RWPE2 (cell line): ENCODE measurements around the gene RHBDF2.

ENCODE experiments used
- ATAC-seq: fragments of 200-7000 bp; cut with Tn5 transposase; 3 replicates; pipeline ENCODE4 v1.9.1; 2021; ENCODE audit warnings: low read depth
- DNase-seq: peaks from one replicate; pipeline ENCODE4 v3.0.0-alpha.2; 2020; ENCODE audit warnings: low spot score
- H3K27ac ChIP-seq: fragments of 450-650 bp; 2 replicates; pipeline ENCODE4 v1.5.1; 2017; ENCODE audit warnings: mild to moderate bottlenecking; ENCODE audit not compliant: poor library complexity, severe bottlenecking
- H3K27me3 ChIP-seq: fragments of 250-450 bp; sonication (Bioruptor Pico); 2 replicates; pipeline ENCODE4 v1.5.1; 2021; ENCODE audit warnings: mild to moderate bottlenecking, moderate library complexity; ENCODE audit not compliant: insufficient read depth, poor library complexity, severe bottlenecking
- H3K36me3 ChIP-seq: fragments of 250-450 bp; sonication (Bioruptor Pico); 2 replicates; pipeline ENCODE4 v1.5.1; 2020; ENCODE audit warnings: low read depth, mild to moderate bottlenecking, moderate library complexity
- H3K4me1 ChIP-seq: fragments of 250-450 bp; sonication (Bioruptor Pico); 2 replicates; pipeline ENCODE4 v1.5.1; 2021; ENCODE audit warnings: mild to moderate bottlenecking, moderate library complexity; ENCODE audit not compliant: insufficient read depth, poor library complexity, severe bottlenecking
- H3K4me3 ChIP-seq: fragments of 250-450 bp; sonication (Bioruptor Pico); 2 replicates; pipeline ENCODE4 v1.5.1; 2021; ENCODE audit warnings: mild to moderate bottlenecking, moderate library complexity; ENCODE audit not compliant: severe bottlenecking
- H3K9me3 ChIP-seq: fragments of 250-450 bp; sonication (Bioruptor Pico); 2 replicates; pipeline ENCODE4 v1.5.1; 2021; ENCODE audit warnings: mild to moderate bottlenecking, moderate library complexity; ENCODE audit not compliant: severe bottlenecking
- CTCF ChIP-seq: fragments of 450-650 bp; IDR thresholded peaks from one replicate; pipeline ENCODE4 v1.5.1; 2017; ENCODE audit warnings: mild to moderate bottlenecking, moderate library complexity; ENCODE audit not compliant: poor library complexity, severe bottlenecking

Gene RHBDF2

GRCh38 chr17:76441686-76442340 lies 59.4 kb downstream of the RHBDF2 start:
- TF ChIP-seq CTCF, result no peak
- H3K27me3 ChIP-seq, result no peaks in the 10 kb centered on the region
- H3K36me3 ChIP-seq, result peaks cover 4% of the 10 kb centered on the region; the same call in 1 of the 2 replicates
- peaks cover 33% of the 10 kb centered on the region for H3K4me1 ChIP-seq
- DNase-seq (no peak), ATAC-seq (no peak)
- H3K27ac ChIP-seq, result no peak overlapping the region
- H3K9me3 ChIP-seq, result no peaks in the 10 kb centered on the region
- no peak overlapping the region for H3K4me3 ChIP-seq

GRCh38 chr17:76440751-76441362 lies 60.4 kb downstream of the RHBDF2 start:
- H3K9me3 ChIP-seq, result no peaks in the 10 kb centered on the region
- ATAC-seq (no peak), DNase-seq (no peak)
- peaks cover 28% of the 10 kb centered on the region for H3K4me1 ChIP-seq
- peaks cover 4% of the 10 kb centered on the region; the same call in 1 of the 2 replicates for H3K36me3 ChIP-seq
- no peak overlapping the region for H3K4me3 ChIP-seq
- no peaks in the 10 kb centered on the region for H3K27me3 ChIP-seq
- no peak for TF ChIP-seq CTCF
- H3K27ac ChIP-seq, result no peak overlapping the region

GRCh38 chr17:76439314-76439928 lies 61.8 kb downstream of the RHBDF2 start:
- H3K9me3 ChIP-seq, result no peaks in the 10 kb centered on the region
- no peaks in the 10 kb centered on the region for H3K27me3 ChIP-seq
- no peak overlapping the region for H3K4me3 ChIP-seq
- DNase-seq (no peak), ATAC-seq (no peak)
- H3K27ac ChIP-seq, result no peak overlapping the region
- peaks cover 4% of the 10 kb centered on the region; the same call in 1 of the 2 replicates for H3K36me3 ChIP-seq
- TF ChIP-seq CTCF, result no peak
- H3K4me1 ChIP-seq, result peaks cover 17% of the 10 kb centered on the region

- no peak for TF ChIP-seq CTCF
Measured at GRCh38 chr17:76438906-76439305, 62.3 kb downstream of the RHBDF2 start.

More at GRCh38 chr17:76438906-76439305, 62.3 kb downstream of the RHBDF2 start:
- peaks cover 4% of the 10 kb centered on the region; the same call in 1 of the 2 replicates for H3K36me3 ChIP-seq
- peaks cover 15% of the 10 kb centered on the region for H3K4me1 ChIP-seq
- H3K4me3 ChIP-seq, result no peak overlapping the region
- DNase-seq, result no peak
- ATAC-seq, result peak; percentile 14; the same call in 1 of the 3 replicates
- no peaks in the 10 kb centered on the region for H3K9me3 ChIP-seq
- H3K27ac ChIP-seq, result no peak overlapping the region
- H3K27me3 ChIP-seq, result no peaks in the 10 kb centered on the region
